ENCODE measurements around the gene TMEM196.

Gene TMEM196

DNA sequence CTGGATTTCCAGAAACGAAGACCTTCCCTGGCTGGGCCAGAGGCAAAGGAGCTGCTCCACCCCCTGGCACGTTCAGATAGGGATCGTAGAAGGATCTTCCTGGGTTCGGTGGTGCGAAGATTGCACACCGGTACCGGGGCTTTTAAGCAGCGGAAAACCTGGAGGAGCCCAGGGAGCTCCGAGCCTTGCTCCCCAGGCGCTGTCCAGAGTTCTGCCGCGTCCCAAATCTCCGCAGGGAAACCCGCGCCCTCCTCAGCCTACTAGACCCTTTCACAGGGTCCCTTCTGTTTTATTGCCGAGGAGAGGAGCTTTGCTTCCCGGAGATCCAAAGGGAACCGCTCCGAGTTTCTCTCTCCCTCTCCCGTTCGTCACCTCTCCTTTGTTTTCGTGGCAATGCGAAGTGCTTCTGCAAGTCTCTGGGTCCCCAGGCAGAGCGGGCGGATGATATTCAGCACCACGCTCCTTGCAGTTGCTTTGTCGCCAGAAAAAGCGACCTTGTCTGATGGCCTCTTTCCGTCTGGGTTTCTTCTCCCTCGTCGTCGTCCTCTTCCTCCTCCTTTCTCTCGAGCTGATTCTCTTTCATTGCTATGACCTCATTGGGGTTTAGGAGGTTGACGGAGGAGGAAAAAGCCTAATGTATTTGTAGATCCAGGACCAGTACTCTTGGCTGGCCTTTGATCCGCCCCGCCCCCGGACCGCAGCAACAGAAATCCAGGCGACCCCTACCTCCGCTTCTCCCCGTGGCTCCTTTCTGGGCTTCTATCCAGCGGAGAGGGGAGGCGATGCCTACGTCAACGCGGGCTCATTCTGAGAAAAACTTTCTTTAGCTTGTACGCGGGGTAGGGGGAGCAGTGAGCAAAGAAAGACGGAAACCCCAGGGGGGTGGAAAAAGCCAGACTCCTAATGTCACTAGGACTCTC is at the start of gene TMEM196:
Gene TMEM196 (minus strand): TSS at position 777 of the 920 bp plus-strand sequence. CDS start 921 bp downstream, outside the sequence.
- DNase-seq: no peak

DNA sequence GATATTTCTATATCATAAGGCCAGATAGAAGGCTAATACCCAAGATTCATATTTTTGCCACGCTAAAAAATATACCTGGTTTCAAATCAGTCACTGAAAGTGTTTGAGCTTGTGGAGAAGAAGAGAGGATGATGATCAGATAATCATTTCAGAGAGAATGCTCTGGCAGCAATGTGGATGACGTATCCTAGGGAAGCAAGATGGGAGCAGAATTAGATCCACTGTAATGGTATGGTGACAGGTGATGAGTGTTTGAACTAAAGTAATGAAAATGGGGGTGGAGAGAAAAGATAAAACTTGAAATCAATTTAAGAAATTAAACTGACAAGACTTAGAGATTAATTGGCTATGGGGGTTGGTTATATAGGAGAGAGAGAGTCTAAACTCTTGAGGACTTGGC is 42.7 kb upstream of the TMEM196 start:
- no peak for DNase-seq

DNA sequence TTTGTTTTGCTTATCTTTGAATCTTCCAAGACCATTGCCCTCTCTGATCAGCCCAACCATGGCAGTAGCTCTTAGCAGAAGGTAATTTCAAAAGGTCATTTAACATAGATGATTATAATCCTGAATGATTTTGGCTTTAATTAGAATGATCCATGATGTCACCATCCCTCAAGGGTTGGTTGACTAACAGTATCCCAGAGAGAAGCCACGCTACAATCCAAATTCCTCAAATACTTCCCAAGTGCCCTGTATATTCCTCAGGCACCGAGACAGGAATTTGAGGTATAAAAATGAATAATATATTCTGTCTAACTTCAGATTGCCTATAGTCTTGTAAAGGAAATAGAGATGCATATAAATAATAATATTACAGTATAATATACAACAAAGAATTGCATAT is 42.1 kb upstream of the TMEM196 start:
- no peak for DNase-seq

DNA sequence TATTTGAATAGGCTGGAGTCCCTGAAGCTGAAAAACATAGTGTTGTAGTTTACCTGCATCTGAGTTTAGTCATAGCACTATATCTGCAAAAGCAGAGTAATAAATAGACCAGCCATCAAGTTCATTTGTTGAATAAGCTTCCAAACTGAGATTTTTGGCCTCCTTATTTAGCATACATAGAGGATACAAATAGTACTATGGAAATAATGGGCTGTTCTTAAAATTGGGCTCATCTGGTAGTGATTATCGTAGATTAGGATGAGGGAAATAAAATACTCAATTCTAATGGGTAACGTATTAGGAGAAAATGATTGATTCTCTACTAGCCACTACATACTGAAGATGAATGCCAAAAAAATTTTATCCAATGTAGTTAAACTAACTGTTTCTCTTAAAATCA is 41.4 kb upstream of the TMEM196 start:
- DNase-seq: no peak

DNA sequence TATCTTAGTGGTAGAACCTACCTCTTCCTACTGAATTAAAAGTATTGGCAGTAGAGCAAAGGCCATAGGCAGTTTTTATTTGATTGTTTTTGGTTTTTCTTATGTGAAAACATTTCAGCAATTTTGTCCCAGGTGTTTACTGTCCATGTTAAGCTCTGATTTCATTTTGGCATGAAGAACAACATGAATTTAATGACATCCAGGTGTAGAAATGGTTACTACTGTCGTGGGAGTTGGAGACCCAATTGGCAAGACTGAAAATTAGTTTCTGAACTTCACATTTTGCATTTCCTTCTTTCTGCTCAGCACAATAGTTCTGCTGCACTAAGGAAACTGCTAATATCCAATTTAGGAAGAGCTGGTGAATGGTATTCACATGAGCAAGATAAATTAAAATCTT is 38.0 kb upstream of the TMEM196 start:
- DNase-seq: no peak

DNA sequence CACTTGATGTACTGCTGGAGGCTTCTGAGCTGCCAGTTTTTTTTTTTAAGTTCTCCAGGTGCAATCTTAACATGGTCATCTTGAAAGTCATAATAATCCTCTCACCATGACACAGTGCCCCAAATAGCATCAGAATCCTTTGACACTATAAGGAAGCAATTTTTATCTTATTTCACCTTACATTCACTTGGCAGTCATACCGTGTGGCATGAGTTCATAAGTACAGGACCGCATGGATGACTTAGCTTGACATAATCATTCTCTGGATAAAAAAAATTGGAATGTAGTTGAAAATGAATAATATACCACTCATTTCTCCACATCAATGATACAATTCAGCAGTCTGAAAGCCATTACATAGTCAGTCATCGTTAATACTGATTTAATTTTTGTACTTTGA is 25.6 kb upstream of the TMEM196 start:
- no peak for DNase-seq

DNA sequence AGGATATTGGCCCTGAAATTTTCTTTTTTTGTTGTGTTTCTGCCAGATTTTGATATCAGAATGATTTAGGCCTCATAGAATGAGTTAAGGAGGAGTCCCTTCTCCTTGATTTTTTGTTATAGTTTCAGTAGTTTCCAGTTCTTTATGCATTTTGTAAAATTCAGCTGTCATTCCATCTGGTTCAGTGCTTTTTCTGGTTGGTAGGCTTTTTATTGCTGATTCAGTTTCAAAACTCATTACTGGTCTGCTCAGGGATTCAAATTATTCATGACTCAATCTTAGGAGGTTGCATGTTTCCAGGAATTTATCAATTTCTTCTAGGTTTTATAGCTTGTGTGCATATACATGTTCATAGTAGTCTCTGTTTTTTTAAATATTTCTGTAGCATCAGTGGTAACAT is 10.1 kb upstream of the TMEM196 start:
- no peak for DNase-seq

DNA sequence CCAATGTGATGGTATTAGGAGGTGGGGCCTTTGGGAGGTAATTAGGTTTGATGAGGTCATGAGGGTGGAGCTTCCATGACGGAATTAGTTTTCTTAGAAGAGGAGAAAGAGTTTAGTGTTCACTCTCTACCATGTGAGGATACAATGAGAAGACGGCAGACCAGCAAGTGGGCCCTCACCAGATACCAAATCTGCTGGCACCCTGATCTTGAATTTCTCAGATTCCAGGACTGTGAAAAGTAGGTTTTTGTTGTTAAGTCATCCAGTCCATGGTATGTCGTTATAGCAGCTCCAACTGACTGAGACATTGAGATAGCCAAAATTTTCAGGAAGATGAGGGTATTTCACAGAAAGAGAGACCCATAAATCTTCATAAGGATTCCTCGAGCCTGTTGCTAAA is 3.6 kb upstream of the TMEM196 start:
- no peak for DNase-seq

DNA sequence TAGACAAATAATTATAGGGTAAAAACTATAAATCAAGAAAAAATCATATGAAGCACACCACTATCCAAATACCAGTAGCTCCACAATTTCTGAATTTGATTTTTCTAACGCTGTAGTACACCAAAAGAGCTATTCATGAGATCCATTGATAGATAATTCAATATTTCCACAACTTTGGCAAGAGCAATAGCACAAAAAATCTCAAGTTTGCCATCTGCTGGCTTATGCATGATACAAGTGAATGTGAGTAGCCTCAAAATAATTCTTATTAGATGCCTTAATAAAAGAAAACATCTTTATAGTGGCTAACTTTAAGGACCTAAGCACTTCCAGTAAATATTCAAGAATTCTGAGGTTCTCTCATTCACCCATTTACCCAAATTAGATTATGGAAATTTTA is 2.2 kb upstream of the TMEM196 start:
- no peak for DNase-seq

DNA sequence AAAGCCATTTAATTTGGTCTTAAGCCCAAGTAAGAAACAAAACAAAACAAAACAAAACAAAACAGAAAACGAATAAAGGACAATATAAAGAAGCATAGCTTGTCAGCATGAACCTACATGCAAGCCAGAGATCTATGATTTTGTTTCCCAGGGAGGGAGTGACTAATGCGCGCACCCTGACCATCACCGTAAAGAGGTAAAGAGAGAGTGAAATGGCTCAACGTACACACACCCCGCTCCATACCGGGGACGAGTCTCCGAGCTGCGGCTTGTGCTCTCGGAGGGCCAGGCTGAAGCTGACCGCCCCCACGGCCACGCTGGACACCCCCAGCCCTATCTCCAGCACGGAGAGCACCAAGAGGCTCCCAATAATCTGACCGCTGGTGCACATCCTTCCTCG is 1.1 kb downstream of the TMEM196 start:
- DNase-seq: no peak

DNA sequence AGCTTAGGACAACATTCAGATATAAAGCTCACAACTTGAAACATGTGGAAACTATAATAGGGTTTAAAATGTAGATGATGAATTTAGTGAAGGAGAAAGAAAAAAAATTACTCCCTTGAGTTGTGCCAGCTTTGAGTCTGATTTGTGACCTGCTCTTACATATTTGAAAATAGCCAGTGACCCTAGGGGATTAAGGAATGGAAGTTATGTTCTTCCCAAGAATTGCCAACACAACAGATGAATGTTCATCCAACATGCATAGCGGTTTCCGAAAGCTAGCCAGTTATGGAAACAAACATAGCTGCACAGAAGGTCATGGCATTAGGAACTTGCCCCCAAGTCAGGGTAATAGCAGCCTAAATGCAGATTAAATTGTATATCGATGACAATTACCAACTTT is 10.8 kb downstream of the TMEM196 start:
- no peak for DNase-seq

DNA sequence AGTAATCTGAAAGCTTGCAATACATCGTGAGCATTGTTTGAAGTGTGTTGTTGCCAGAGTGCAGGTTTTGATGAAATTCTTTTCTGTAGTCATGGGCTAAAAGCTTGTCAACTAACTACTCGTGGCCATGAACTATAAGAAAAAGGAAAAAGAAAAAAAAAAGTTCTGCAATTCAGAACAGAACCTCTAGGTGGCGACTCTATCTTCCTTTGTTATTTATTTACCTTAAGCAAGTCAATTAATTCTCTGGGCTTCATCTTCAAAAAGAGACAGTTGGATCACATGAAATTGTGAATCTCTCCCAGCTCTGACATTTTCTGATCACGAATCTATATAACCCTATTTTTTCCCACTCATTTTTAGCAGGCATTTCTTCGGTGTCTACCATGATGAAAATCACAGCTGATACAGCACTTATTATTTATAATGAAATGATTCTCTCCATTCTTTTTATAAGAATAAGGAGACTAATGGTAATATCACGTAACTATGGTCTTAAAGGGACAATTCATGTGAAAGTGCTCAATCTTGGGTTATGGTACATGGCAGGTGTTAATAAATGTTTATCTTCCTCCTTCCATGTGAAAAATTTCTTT is 18.8 kb downstream of the TMEM196 start:
- no peak for DNase-seq

DNA sequence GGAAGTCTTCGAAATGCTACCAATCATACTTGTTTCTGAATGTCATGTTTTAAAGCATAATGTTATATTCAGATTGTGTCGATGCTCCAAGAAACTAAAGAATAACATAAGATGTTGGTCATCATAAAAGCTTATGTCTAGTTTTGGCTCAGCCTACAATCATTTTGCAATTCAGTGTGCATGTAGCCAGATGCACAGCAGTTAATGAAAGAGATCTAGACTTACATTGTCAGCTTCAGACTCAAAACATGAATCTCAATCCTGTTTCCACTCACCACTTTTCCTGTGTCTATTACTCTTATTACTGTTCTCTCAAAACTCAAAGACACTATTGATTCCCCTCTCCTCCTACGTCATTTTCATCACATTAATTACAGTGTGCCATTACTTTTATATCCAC is 21.4 kb downstream of the TMEM196 start:
- DNase-seq: no peak

DNA sequence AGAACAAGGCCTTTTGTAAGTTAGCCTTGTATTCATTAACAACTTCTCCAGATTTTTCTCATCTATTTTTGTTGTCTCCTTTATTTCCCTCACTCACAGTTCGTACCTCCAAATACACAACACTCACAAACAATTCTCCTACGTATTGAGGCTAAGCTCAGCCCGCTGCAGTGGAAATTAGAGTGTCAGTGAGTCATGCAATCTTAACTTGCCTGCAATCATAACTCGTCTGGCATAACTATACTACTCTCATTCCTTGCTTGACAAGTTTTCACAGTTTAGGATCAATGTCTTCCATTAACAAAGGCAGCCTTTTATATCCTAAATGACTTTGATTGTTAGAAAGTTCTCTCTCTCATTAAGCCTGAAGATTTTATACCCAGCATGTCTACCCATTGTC is 23.8 kb downstream of the TMEM196 start:
- DNase-seq: no peak

DNA sequence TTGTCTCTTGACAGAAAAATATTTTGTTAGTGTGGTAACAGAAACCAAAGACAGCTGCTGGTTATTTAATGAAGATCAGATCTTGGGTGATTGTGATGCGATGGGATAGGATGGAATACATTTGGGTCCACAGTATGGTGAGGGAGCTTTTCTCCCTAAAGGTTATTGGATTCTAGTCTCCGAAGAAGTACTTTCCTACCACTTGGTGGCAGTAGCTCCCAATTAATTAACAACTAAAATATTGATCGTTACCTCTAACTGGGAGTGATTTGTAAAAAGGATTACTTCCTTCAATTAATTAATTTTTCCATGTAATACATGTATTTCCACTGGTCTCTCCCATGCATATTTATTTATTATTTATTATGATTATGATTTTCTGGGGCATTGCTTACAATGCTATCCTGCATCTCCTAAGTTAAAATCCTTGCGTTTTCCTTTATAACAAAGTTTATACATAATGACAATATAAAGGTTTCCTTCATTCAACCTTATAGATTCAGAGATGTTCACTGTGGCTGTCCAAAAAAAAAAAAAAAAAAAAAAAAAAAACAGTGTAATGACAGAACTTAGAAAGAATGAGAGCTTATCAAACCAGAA is 25.6 kb downstream of the TMEM196 start:
- DNase-seq: no peak

DNA sequence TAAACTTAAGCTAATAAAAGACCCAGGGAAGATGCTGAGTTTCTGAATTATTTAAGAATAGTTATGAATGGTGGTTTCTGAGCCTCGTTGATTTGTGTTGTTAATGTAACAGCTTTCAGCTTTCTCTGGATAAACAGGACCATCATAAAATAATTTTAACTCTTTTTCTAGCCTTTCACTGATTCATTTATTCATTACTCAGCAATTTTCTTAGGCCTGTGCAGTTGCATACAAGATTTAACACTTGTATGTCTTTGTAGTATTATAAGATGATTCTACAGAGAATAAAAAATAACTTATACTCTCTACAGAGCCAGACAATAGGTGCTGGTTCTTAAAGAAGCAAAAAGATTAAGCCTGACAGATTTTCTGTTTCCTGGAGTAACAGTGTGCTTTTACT is 29.3 kb downstream of the TMEM196 start:
- DNase-seq: no peak

DNA sequence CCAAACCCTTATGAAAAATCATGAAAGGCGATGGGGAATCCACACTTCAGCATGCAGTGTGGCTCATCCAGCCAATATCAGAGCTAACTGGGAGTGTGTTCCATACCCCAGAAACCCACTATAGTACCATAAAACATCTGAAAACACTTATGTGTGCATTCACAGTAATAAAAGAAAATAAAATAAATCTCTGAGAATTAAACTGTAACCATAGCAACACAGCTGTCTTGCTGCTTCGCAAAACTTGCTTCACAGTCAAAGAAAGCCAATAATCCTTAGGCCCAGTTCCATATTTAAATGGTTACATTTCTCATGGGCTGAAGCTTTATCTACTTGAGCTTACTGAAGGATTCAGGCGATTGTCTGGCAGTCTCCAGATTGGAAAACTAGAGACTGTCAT is 44.7 kb downstream of the TMEM196 start:
- DNase-seq: no peak

DNA sequence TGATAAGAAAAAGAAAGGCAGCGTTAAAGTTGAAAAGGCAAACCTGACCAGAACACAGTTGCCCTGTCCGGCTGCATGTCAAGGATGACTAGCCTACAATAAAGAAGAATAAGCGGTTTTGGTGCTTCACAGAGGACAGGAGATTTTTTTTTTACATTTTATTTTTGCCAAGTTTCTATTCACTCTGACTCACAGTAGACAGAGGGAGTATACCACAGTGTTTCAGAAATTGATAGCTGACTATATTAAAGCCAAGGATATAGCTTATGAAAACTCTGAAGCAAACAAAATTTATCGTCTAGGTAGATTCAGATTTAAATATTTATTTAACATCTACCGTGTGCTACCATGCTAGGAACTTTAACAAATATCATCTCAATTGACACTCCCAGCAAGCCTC is 47.6 kb downstream of the TMEM196 start:
- DNase-seq: no peak

DNA sequence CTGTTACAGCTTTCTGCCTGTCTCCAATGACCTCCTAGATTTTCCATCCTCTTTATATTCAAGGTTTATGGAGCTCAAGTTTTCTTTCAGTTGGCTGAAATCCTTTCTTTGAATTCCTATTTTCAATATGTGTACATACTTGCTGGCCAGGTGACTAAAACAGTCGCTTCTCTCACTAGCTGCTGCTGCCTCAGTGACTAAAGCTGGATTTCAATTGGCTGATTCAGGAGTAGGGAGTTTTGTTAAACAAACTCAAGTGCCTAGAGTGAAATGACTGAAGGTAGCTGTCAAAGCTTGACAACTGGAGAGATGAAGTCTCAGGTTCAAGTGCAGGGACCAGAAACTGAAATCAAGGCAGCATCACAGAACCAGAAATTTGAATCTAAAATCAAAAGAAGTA is 57.9 kb downstream of the TMEM196 start:
- DNase-seq: no peak

DNA sequence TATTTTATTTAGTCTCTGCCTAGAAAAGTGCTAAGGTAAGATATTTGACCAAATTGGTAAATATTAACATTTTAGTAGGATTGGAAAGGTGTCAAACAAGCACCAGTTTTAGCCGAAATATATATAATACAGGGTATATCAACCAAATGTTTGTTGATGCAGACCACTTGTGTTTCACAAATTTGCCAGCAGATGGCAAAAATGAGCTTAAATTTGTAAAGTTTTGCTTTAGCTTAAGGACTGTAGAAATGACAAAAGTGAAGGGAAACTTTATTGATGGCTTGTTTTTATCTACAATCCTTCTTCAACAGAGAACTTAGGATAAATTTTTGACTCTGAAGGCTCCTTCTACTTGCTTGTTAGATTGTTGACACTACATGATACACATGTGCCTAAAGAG is 59.7 kb downstream of the TMEM196 start:
- DNase-seq: peak; percentile 9

DNA sequence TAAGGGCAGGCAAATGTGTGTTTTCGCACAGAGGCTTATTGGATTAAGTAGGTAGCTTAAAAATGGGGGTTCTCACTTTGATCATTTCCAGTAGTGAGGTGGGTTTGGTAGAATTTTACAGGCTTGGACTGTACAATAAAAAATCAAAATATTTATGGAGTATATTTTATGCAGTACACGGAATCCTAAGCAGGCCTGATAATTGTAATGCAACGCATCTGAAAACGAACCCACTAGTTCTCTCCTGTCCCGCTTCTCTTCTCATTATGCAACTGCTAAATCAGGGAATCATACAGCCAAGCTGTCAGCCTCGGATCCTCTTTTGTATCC is 64.2 kb downstream of the TMEM196 start:
- no peak for DNase-seq

DNA sequence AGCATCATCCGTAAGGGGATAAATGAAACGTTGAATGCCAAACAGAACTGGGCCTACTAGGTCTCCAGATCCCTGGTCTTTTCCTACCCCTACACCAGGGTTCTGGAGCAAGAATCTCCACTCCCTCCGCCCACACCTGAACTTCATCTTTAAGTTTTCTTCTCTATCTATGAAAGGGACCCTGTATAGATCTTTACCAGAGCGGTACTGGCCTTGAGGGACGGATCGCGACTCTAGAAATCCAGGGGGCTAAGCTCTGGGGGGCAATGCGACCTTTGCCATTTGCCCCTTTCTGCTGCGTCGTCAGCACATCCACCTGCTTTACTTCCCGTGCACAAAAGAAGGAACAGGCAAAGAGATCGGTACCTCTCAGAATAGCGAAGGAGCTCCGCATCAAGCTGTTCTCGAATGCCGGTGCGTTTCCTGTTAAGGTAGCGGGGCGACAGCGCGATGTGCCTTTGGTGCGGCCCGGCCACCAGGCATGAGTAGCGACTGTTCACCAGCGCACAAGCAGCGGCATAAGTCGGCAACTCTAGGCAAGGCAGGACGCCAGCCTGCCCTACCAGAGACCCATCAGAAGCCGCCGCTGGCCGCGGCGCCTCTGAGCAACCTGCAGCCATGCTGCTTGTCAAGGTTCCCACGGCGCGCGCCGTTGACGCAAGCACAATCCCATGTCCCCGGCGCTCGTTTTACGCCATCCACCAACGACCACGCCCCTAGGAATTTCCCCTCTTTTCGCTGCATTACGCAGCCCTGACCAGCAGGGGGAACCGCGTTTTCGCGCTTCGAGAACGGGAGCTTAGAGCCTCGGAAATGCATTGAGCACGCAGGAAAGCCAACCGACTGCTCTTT is 64.8 kb downstream of the TMEM196 start, which contains the start of gene POLR1F:
Gene POLR1F (minus strand): TSS at position 641 of the 852 bp plus-strand sequence. CDS start 21 bp downstream, at position 620.
- DNase-seq: peak; percentile 87

DNA sequence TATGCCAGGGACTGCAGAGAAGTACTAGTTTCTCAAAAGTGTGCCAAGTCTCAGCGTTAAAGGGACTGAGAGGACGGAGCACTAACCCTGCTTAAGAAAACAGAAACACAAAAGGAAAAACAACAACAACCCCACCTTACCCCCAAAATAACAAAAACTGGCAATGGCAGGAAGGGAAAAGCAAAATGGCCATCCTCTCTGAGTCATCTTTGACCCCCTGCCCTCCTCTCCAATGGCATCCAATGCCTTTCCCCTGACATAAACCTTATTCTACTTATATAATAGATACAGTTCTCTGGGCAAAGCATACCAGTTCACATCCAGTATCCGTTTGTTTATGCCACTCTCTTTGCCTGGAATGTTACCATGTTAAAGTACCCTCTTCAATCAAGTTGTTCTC is 66.2 kb downstream of the TMEM196 start:
- DNase-seq: no peak

All from T1000 (cell line).